Stimulated activated CD4-positive, alpha-beta T cell treated with anti-CD3 and anti-CD28 coated beads, Interleukin-4, amount 100 ng/mL, for 48 hours (primary cell): Measurements from ENCODE around the gene NPPA.
"Not testable (repeated sequence)": the region's sequence is repeated elsewhere in the genome, so short reads cannot be mapped to it uniquely, and the experiment has no call there.

Experiments used
- DNase-seq, 2 donors: peaks; one replicate each; pipeline ENCODE4 v3.0.0-alpha.2; 2020; ENCODE audit warnings: low read depth in 2 of 2

Gene NPPA

GRCh38 chr1:11847667-11848372 lies at the start of gene NPPA:
Gene NPPA, minus strand, starts transcription at chr1:11847783. Its CDS starts 99 bp downstream, at chr1:11847684.
- no peak for DNase-seq

DNA sequence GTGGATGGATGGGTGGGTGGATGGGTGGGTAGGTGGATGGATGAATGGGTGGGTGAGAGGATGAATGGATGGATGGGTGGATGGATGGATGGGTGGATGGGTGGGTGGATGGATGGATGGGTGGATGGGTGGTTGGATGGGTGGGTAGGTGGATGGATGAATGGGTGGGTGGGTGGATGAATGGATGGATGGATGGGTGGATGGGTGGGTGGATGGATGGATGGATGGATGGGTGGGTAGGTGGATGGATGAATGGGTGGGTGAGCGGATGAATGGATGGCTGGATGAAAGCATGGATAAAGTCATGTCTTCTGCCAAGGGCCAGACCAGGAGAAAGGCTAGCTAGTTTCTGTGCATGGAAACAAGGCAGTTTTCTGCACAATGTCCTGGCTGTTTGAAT lies 46.9 kb upstream of the NPPA start:
- DNase-seq = not testable (repeated sequence)

- DNase-seq = peak; percentile 50 to 71
Observed at GRCh38 chr1:11893907-11894251, 46.3 kb upstream of the NPPA start.

- DNase-seq = no peak
Observed at GRCh38 chr1:11891433-11892186, 44.0 kb upstream of the NPPA start.

DNA sequence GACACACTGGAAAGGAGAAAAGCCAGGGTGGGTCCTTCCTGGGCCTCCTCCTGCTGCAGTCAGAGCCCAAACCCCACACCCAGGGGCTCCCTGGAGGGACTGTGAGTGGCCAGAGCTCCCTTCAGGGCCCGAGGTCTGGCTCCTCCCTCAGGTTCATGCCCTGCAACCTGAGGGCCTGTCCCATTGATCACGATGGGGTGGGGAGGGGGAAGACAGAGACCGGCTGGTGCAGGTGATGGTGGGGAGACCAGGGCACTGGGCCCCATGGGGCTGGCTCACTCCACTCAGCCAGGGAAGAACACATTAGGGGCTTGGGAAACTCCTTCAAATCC lies 41.3 kb upstream of the NPPA start:
- DNase-seq = no peak

GRCh38 chr1:11888206-11888876 lies 40.8 kb upstream of the NPPA start:
- DNase-seq = no peak

DNA sequence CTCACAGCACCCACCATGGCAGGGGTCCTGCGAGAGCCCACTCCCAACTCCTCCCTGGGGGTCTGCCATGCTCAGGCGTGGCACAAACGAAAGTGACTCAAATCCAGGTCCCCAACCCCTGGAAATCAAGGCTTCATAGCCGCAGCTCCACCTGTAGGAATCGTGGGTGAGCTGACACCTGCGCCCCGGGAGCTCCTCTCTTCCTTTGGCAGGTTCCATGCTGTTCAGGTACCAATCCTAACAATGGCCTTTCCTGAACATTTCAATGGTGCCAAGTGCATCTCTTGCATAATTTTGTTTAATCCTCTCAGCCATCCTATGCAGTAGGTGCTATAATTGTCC lies 40.1 kb upstream of the NPPA start:
- DNase-seq = no peak

DNA sequence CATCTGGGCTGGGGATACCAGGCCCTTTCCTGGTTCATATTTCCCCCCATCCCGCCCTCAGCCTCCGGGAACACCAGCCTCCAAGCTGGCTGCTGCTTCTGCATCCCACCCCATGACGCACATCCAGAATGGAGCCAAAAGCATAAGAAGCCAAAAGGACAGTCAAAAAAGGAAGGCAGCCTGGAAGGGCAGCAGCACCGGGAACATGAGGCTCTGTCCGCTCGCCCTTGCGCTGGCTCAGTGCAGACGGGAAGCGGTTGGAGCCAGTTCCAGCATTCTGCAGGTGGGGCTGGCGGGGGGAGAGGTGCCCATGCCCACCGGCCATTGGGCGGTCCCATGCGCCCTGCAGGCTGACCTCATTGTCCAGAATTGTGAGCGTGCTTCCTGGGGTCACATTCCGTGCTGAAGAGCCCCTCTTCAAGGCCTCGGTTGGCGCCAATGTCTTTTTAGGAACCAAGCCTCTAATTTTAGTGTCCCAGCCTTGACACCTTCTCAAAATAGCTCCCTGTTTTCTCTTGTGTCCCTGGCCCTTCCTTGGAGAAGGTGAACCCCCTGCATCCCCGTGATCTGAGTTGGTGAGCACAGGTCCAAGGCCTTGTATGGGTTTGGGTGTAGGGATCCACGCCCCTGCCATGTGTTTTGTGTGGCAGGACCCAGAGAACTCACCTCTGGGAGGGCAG lies 39.5 kb upstream of the NPPA start:
- DNase-seq = no peak

- DNase-seq = no peak
Observed at GRCh38 chr1:11885916-11886315, 38.3 kb upstream of the NPPA start.

DNA sequence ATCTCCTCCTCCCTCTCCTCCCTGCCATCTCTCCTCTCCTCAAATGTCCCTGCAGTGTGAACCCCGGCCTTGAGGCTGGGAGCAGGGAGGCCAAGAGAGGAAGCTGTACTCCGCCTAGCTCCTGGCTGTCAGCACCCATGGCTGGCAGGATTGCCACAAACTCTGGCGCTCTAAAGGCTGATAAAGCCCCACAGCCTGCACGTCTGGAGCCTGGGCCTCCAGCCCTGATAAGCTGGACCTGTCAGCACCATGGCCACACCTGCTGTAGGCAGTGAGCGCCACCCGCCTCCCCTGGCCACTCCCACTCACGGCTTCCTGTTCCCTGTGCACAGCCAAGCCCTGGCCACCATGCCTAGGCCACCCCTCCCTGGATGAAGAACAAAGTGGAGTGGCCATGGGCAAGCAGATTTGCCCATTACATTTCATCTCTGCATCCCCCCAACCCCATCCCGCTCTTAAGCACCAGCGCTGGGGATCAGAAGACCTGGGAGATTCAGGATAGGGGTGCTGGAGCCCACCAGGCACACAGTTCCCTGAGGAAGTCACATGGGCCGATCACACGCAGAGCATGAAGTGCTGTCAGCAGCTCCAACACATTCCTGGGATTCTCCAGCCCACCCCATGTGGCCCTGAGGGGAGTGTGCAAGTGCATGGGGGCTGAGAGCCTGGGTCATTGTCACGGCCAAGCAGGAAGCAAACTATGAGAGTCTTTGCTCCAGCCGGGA lies 35.4 kb upstream of the NPPA start:
- DNase-seq = no peak

- DNase-seq = no peak
Observed at GRCh38 chr1:11881749-11882441, 34.3 kb upstream of the NPPA start.

DNA sequence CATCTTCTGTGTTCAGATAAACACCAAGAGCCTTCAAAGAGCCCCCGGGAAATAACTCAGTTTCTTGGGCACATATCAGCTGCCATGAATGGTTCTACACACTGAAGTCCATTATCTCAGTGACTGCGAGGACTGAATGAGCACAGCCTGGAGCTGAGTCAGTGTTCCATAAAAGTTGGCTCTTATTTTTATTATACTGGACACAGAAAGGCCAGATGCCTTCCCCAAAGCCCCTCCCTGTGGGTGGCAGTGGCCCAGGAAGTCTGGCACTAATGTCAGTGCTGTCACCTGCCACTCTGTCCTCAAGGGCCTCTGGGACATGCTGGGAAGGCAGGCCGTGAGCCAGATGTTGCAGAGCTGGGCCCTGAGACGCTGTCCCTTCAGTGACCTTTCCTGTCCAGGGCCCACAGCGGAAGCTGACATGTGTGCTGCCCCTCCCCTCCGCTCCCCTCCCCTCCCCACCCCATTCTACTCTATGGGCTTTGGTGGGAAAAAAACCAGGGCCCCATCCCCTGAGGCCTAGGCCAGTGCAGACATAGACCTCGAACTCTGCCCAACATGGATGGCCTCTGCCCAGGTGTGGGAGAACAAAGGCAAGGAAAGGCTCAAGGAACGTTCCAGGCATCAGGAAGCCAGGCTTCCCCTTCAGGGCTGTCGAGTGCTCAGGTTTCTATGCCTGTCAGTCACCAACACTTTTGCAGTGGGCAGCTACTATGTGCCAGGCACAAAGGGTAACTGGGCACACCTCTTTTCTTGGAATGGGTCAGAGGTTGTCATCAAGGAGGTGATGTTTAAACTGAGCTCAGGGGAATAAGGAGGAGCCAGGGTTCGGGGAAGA lies 33.5 kb upstream of the NPPA start:
- DNase-seq = no peak

- no peak for DNase-seq
Observed at GRCh38 chr1:11880181-11880575, 32.6 kb upstream of the NPPA start.

GRCh38 chr1:11879311-11880180 lies 32.0 kb upstream of the NPPA start:
- no peak for DNase-seq

- DNase-seq = no peak
Observed at GRCh38 chr1:11878891-11879190, 31.3 kb upstream of the NPPA start.

DNA sequence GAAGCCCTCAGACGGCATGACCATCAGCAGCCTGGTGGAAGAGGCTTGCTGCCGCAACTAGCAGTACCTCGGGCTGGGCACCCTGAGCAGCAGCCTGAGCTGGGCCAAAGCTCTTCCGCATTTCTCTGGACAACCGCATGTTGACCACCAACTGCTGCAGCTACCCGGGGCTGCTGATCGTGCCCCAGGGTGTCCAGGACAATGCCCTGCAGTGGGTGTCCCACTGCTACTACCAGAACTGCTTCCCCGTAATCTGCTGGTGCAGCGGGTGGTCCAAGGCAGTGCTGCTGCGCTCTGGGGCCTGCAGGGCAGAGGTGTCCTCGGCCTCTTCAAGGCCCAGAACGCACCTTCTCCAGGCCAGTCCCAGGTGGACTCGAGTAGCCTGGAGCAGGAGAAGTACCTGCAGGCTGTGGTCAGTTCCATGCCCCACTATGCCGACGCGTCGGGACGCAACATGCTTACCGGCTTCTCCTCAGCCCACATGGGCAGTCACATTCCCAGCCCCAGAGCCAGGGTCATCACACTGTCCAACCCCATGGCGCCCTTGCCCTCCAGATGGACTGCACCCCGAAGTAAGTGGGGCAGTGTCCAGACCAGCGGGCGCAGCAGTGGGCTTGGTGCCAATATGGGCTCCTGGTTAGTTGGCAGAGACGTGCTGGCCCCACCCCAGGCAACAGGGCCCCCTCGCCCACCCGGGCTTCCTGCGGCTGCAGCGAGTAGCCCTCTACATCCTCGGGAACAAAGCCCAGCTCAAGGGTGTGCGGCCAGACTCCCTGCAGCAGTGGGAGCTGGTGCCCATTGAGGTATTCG lies 30.7 kb upstream of the NPPA start:
- no peak for DNase-seq

DNA sequence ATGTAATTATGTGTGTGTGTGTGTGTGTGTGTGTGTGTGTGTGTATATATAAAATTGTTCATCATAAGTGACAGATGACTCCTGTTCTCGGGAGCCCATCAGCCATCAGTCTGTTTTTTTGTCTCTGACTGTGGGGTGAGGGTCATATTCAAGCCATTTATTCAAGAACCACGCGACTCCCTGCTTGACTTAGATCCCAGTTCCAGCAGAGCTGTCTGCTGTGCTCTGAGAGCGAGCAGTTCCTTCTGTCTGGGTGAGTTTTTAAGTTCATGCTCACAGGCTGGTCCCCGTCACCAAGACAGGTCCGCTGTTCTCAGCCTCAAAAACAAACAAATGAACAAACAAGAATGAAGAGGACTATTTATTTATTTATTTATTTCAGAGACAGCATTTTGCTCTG lies 29.5 kb upstream of the NPPA start:
- DNase-seq = no peak

DNA sequence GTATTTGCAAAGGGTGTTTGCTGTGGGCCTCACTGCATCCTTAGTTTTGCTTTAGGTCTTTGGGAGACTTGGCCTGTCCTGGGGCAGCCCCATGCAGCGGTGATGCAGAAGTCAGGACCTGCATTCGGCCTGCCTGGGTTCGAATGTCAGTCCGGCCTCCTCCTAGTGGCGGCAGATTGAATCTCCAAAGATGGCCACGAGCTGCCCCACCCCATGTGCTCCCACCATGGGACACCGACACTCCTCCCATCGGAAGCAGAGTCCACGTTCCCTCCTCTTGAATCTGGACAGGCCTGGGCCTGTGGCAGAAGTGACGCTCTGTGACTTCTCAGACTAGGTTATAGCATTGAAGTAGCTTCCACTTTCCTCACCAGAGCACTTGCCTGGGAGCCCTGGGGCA lies 27.5 kb upstream of the NPPA start:
- DNase-seq = no peak

GRCh38 chr1:11874624-11875023 lies 27.0 kb upstream of the NPPA start:
- no peak for DNase-seq
